CMK (cell line): ENCODE data around the gene PCGF5.

Experiments
- DNase-seq: peaks from one replicate; pipeline ENCODE4 v3.0.0-alpha.2; 2010; ENCODE audit warnings: low read depth

Gene PCGF5

DNA sequence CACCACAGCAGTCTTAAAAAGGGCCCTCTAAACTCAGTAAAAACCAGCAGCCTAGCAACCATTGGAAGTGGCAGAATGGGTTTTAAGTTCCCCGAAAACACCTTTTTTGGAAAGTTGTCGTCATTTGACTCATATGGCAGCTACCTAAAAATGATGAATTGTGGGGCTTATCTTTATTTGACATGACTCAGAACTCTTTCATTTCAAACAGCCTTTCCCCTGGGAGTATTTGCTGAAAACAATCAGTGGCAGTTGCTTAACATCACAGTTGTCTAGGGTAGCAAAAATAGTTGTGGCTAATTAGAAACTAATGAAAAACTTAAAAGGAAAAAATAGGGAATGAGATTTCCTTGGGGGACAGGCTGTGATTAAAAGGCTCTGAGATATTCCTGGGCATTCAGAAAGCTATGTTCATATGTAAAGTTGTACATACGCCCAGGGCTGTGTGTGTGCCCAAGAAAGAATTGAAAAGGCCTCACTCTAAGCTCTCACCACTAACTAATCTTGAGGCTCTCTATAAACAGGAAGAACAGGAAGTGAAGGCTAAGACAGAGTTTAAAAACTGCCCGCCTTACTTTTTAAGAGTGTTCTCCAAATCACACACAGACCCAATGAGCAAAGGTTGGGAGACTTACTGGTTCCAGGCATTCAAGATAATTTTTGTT lies 108.0 kb downstream of the PCGF5 start:
- no peak for DNase-seq
